ENCODE measurements around the gene CNIH1. TPM values are rescaled to one million over a fixed set of nuclear protein-coding genes. Genes with fewer than 3 reads are reported as not detected.

Gene CNIH1
- polyA plus RNA-seq, 1 of the 3 experiments (the other 2 are of a cell fraction) = 145 TPM

DNA sequence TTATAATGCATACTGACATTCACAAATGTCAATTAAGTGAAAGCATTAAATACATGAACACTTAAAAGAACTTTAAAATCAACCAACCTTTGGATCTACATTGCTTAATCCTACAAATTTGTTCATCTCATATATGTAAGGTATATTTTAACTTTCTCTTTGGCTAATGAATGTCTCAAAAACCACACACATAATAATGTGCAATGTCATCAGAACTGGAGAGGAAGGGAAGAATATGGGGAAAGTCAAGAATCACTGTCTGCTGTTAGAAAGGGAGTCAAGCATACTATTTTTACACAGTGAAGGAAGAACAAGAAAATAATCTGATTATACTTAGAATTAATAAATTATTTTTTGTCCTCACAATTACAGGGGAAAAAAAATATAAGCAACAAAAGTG, 42.7 kb upstream of the CNIH1 start:
- POLR2A ChIA-PET = no interaction called here
- no peaks in the 10 kb centered on the region for H3K27me3 ChIP-seq (ENCODE audit: insufficient read depth)
- no peak overlapping the region for H3K4me2 ChIP-seq
- CTCF ChIA-PET = interaction anchor here (1.7 to 3.2 kb wide), 2 partner anchors 10 to 290 kb away, joined by 6 to 12 read pairs; no protein-coding TSS in a partner anchor
- peaks cover 50 to 58% of the 10 kb centered on the region in 2 experiments for H3K36me3 ChIP-seq (replicated peaks in 1 of 2; ENCODE audit: control insufficient read depth in 1 of 2, insufficient read depth in 2 of 2, low read length in 1 of 2)
- DNase-seq = no peak
- peaks cover 90% of the 10 kb centered on the region for H3K79me2 ChIP-seq (ENCODE audit: insufficient read depth)
- no peak overlapping the region for H3K4me3 ChIP-seq (ENCODE audit: low read depth in 2 of 2, low read length in 1 of 2)
- peaks cover 5 to 32% of the 10 kb centered on the region in 2 experiments; a peak in 3 of 4 replicates for H3K4me1 ChIP-seq (ENCODE audit: control insufficient read depth in 1 of 2, insufficient read depth in 2 of 2, low read depth in 1 of 2, low read length in 1 of 2)
- H3K9me2 ChIP-seq = no peaks in the 10 kb centered on the region
- H2AFZ ChIP-seq (ENCODE audit: low read depth) = no peak overlapping the region
- H3K27ac ChIP-seq (ENCODE audit: low read depth in 2 of 2, low read length in 1 of 2) = no peak overlapping the region
- H3F3A ChIP-seq (replicated peaks; ENCODE audit: insufficient read depth) = peaks cover 20% of the 10 kb centered on the region
- H3K9me3 ChIP-seq = no peaks in the 10 kb centered on the region
- H4K20me1 ChIP-seq (ENCODE audit: insufficient read depth) = peaks cover 26% of the 10 kb centered on the region; the same call in 1 of the 2 replicates
- TF ChIP-seq, protein P1, sequence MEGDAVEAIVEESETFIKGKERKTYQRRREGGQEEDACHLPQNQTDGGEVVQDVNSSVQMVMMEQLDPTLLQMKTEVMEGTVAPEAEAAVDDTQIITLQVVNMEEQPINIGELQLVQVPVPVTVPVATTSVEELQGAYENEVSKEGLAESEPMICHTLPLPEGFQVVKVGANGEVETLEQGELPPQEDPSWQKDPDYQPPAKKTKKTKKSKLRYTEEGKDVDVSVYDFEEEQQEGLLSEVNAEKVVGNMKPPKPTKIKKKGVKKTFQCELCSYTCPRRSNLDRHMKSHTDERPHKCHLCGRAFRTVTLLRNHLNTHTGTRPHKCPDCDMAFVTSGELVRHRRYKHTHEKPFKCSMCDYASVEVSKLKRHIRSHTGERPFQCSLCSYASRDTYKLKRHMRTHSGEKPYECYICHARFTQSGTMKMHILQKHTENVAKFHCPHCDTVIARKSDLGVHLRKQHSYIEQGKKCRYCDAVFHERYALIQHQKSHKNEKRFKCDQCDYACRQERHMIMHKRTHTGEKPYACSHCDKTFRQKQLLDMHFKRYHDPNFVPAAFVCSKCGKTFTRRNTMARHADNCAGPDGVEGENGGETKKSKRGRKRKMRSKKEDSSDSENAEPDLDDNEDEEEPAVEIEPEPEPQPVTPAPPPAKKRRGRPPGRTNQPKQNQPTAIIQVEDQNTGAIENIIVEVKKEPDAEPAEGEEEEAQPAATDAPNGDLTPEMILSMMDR (IDR thresholded peaks at IDR 0.05) = no peak
- no peak for TF ChIP-seq MAX (IDR thresholded peaks at IDR 0.05; ENCODE audit: low read depth)
- H3K9ac ChIP-seq = no peak overlapping the region

GRCh38 chr14:54483073-54483745, 42.0 kb upstream of the CNIH1 start:
- WGBS (ENCODE audit: low lambda C conversion rate) = 93% methylated on average over 8 of the region's 8 CpGs
- DNase-seq = no peak
- CTCF ChIA-PET = interaction anchor here (1.3 to 3.2 kb wide), 2 partner anchors 9 to 291 kb away, joined by 3 to 12 read pairs; no protein-coding TSS in a partner anchor
- Histone ChIP-seq H3K4me2 (no peak overlapping the region), H3K79me2 (ENCODE audit: insufficient read depth) (peaks cover 91% of the 10 kb centered on the region), H3K4me3 (ENCODE audit: low read depth in 2 of 2, low read length in 1 of 2) (no peak overlapping the region), H3K36me3 (replicated peaks in 1 of 2; ENCODE audit: control insufficient read depth in 1 of 2, insufficient read depth in 2 of 2, low read length in 1 of 2) (peaks cover 56 to 64% of the 10 kb centered on the region in 2 experiments), H4K20me1 (ENCODE audit: insufficient read depth) (peaks cover 26% of the 10 kb centered on the region; the same call in 1 of the 2 replicates), H3K9ac (no peak overlapping the region), H3F3A (replicated peaks; ENCODE audit: insufficient read depth) (peaks cover 16% of the 10 kb centered on the region), H3K9me2 (no peaks in the 10 kb centered on the region), H3K4me1 (ENCODE audit: control insufficient read depth in 1 of 2, insufficient read depth in 2 of 2, low read depth in 1 of 2, low read length in 1 of 2) (peaks cover 5 to 32% of the 10 kb centered on the region in 2 experiments; a peak in 3 of 4 replicates), H2AFZ (ENCODE audit: low read depth) (no peak overlapping the region), H3K9me3 (no peaks in the 10 kb centered on the region), H3K27ac (ENCODE audit: low read depth in 2 of 2, low read length in 1 of 2) (no peak overlapping the region; a peak in 1 of 4 replicates), H3K27me3 (ENCODE audit: insufficient read depth) (no peaks in the 10 kb centered on the region)
- POLR2A ChIA-PET = no interaction called here
- no peak for TF ChIP-seq MEF2A (IDR thresholded peaks at IDR 0.05; ENCODE audit: borderline replicate concordance, low read depth)
- TF ChIP-seq TCF12 (IDR thresholded peaks at IDR 0.05) = no peak
- no peak for TF ChIP-seq MAX (IDR thresholded peaks at IDR 0.05; ENCODE audit: low read depth)
- no peak for TF ChIP-seq SIN3A (IDR thresholded peaks at IDR 0.05; ENCODE audit: borderline replicate concordance, low read depth, low read length)
- no peak for TF ChIP-seq FOXM1 (IDR thresholded peaks at IDR 0.05; ENCODE audit: low read depth)
- TF ChIP-seq RFX5 (IDR thresholded peaks at IDR 0.05; ENCODE audit: low read length) = no peak
- TF ChIP-seq FOSL2 (IDR thresholded peaks at IDR 0.05; ENCODE audit: borderline replicate concordance, low read depth) = no peak
- no peak for TF ChIP-seq GATA2 (CRISPR knock-in tag; IDR thresholded peaks at IDR 0.05)
